ENCODE measurements around the gene NGDN.
"Not testable (repeated sequence)": the region's sequence is repeated elsewhere in the genome, so short reads cannot be mapped to it uniquely, and the experiment has no call there.

NGDN gene

GRCh38 chr14:23439107-23439835 is 30.2 kb upstream of the NGDN start:
- no peak for DNase-seq (ENCODE audit: low spot score)

GRCh38 chr14:23441076-23441475 is 28.4 kb upstream of the NGDN start:
- no peak for DNase-seq (ENCODE audit: low spot score)

GRCh38 chr14:23442721-23443356 is 26.7 kb upstream of the NGDN start:
- DNase-seq (ENCODE audit: low spot score), result no peak

GRCh38 chr14:23443411-23443812 is 26.1 kb upstream of the NGDN start:
- DNase-seq (ENCODE audit: low spot score), result no peak

- no peak for DNase-seq (ENCODE audit: low spot score)
Observed at GRCh38 chr14:23443881-23444280, 25.6 kb upstream of the NGDN start.

GRCh38 chr14:23444314-23444713 is 25.2 kb upstream of the NGDN start:
- no peak for DNase-seq (ENCODE audit: low spot score)

- no peak for DNase-seq (ENCODE audit: low spot score)
Observed at GRCh38 chr14:23445773-23446172, 23.7 kb upstream of the NGDN start.

- no peak for DNase-seq (ENCODE audit: low spot score)
Observed at GRCh38 chr14:23446291-23446851, 23.1 kb upstream of the NGDN start.

GRCh38 chr14:23447361-23448350 is 21.8 kb upstream of the NGDN start:
- DNase-seq (ENCODE audit: low spot score), result no peak

- no peak for DNase-seq (ENCODE audit: low spot score)
Observed at GRCh38 chr14:23449314-23449713, 20.2 kb upstream of the NGDN start.

- DNase-seq (ENCODE audit: low spot score), result no peak
Observed at GRCh38 chr14:23450379-23450778, 19.1 kb upstream of the NGDN start.

GRCh38 chr14:23452237-23452636 is 17.3 kb upstream of the NGDN start:
- no peak for DNase-seq (ENCODE audit: low spot score)

- DNase-seq (ENCODE audit: low spot score), result no peak
Observed at GRCh38 chr14:23454445-23454856, 15.1 kb upstream of the NGDN start.

GRCh38 chr14:23456883-23457586 is 12.5 kb upstream of the NGDN start:
- not testable (repeated sequence) for DNase-seq (ENCODE audit: low spot score)

GRCh38 chr14:23457587-23458445 is 11.7 kb upstream of the NGDN start:
- DNase-seq (ENCODE audit: low spot score), result no peak

- DNase-seq (ENCODE audit: low spot score), result no peak
Observed at GRCh38 chr14:23460960-23461359, 8.5 kb upstream of the NGDN start.

GRCh38 chr14:23464700-23465099 is 4.8 kb upstream of the NGDN start:
- DNase-seq (ENCODE audit: low spot score), result no peak

GRCh38 chr14:23465261-23465660 is 4.2 kb upstream of the NGDN start:
- DNase-seq (ENCODE audit: low spot score), result no peak

- DNase-seq (ENCODE audit: low spot score), result no peak
Observed at GRCh38 chr14:23468704-23469126, 788 bp upstream of the NGDN start.

- DNase-seq (ENCODE audit: low spot score), result no peak
Observed at GRCh38 chr14:23469906-23470403, 452 bp downstream of the NGDN start.
